DND-41 (cell line): ENCODE measurements around the gene NLRX1.
"Not testable (repeated sequence)": the region's sequence is repeated elsewhere in the genome, so short reads cannot be mapped to it uniquely, and the experiment has no call there.

Experiments
- ATAC-seq: fragments of 200-7000 bp; cut with Tn5 transposase; 3 replicates; pipeline ENCODE4 v1.9.1; 2021; ENCODE audit warnings: low read depth; ENCODE audit not compliant: insufficient read depth
- DNase-seq: peaks from one replicate; pipeline ENCODE4 v3.0.0-alpha.2; 2020
- H2AFZ ChIP-seq: 2 replicates; pipeline ENCODE4 v1.6.0; 2012; ENCODE audit warnings: low read depth, low read length
- H3K27ac ChIP-seq: 2 replicates; pipeline ENCODE4 v1.5.1; 2012; ENCODE audit warnings: low read length, inconsistent platforms
- H3K27me3 ChIP-seq: fragments of 200-600 bp; sonication (generic); 2 replicates; pipeline ENCODE4 v1.6.0; 2012; ENCODE audit warnings: low read length, mild to moderate bottlenecking, inconsistent platforms; ENCODE audit not compliant: insufficient read depth, poor library complexity
- H3K36me3 ChIP-seq: 2 replicates; pipeline ENCODE4 v1.5.1; 2012; ENCODE audit warnings: low read length, inconsistent platforms; ENCODE audit not compliant: insufficient read depth
- H3K4me1 ChIP-seq: 2 replicates; pipeline ENCODE4 v1.5.1; 2012; ENCODE audit warnings: mild to moderate bottlenecking, low read length; ENCODE audit not compliant: insufficient read depth
- H3K4me2 ChIP-seq: 2 replicates; pipeline ENCODE4 v1.6.0; 2012; ENCODE audit warnings: mild to moderate bottlenecking, moderate library complexity, low read length, inconsistent platforms; ENCODE audit not compliant: insufficient read depth
- H3K4me3 ChIP-seq, 2 experiments: fragments of 200-600 bp in 1 of 2; shearing (Covaris generic) in 1 of 2; 2 replicates each; pipeline ENCODE4 v1.5.1; 2012 to 2016; ENCODE audit warnings: inconsistent platforms in 2 of 2, low read length in 2 of 2, mild to moderate bottlenecking in 2 of 2, low read depth in 1 of 2, moderate library complexity in 1 of 2
- H3K79me2 ChIP-seq: 2 replicates; pipeline ENCODE4 v1.6.0; 2012; ENCODE audit warnings: low read length, inconsistent platforms; ENCODE audit not compliant: insufficient read depth
- H3K9ac ChIP-seq: 2 replicates; pipeline ENCODE4 v1.6.0; 2012; ENCODE audit warnings: low read depth, mild to moderate bottlenecking, inconsistent platforms, low read length, moderate library complexity
- H3K9me3 ChIP-seq: 2 replicates; pipeline ENCODE4 v1.5.1; 2012; ENCODE audit warnings: low read length, moderate library complexity, mild to moderate bottlenecking, inconsistent platforms; ENCODE audit not compliant: insufficient read depth, severe bottlenecking
- H4K20me1 ChIP-seq: 2 replicates; pipeline ENCODE4 v1.6.0; 2012; ENCODE audit warnings: low read length; ENCODE audit not compliant: insufficient read depth
- EZH2 ChIP-seq: IDR thresholded peaks from 3 replicates; pipeline ENCODE4 v1.6.1; 2012; ENCODE audit warnings: borderline replicate concordance, low read depth, mild to moderate bottlenecking, moderate library complexity, low read length, inconsistent platforms; ENCODE audit not compliant: severe bottlenecking
- TF ChIP-seq, protein P1 (sequence below): IDR thresholded peaks from 2 replicates; pipeline ENCODE4 v1.5.1; 2012; ENCODE audit warnings: borderline replicate concordance, low read length, moderate library complexity, mild to moderate bottlenecking; ENCODE audit not compliant: poor library complexity, severe bottlenecking; ENCODE audit errors: extremely low read depth

The NLRX1 gene

DNA sequence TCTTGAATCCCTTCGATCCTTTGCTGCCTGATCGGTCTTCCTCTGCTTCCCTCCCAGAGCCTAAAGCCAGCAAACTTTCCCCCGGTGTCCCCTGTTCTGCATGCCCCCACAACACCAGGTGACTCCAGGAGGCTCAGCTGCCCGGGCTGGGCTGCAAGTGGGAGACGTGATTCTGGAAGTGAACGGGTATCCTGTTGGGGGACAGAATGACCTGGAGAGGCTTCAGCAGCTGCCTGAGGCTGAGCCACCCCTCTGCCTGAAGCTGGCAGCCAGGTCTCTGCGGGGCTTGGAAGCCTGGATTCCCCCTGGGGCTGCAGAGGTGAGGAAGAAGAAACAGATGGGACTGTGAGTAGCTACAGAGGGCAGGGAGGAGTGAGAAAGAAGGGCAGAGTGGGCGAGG, 20.4 kb downstream of the NLRX1 start:
- TF ChIP-seq EZH2: no peak
- TF ChIP-seq, protein P1, sequence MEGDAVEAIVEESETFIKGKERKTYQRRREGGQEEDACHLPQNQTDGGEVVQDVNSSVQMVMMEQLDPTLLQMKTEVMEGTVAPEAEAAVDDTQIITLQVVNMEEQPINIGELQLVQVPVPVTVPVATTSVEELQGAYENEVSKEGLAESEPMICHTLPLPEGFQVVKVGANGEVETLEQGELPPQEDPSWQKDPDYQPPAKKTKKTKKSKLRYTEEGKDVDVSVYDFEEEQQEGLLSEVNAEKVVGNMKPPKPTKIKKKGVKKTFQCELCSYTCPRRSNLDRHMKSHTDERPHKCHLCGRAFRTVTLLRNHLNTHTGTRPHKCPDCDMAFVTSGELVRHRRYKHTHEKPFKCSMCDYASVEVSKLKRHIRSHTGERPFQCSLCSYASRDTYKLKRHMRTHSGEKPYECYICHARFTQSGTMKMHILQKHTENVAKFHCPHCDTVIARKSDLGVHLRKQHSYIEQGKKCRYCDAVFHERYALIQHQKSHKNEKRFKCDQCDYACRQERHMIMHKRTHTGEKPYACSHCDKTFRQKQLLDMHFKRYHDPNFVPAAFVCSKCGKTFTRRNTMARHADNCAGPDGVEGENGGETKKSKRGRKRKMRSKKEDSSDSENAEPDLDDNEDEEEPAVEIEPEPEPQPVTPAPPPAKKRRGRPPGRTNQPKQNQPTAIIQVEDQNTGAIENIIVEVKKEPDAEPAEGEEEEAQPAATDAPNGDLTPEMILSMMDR: no peak
- H2AFZ ChIP-seq: no peak overlapping the region
- no peak overlapping the region for H3K4me2 ChIP-seq
- no peaks in the 10 kb centered on the region for H3K4me1 ChIP-seq
- DNase-seq (no peak), ATAC-seq (no peak)
- no peaks in the 10 kb centered on the region for H3K9me3 ChIP-seq
- H3K4me3 ChIP-seq: no peak overlapping the region
- H3K27ac ChIP-seq: no peak overlapping the region
- no peak overlapping the region for H3K9ac ChIP-seq
- no peaks in the 10 kb centered on the region for H3K79me2 ChIP-seq
- H3K36me3 ChIP-seq: no peaks in the 10 kb centered on the region
- H3K27me3 ChIP-seq: no peaks in the 10 kb centered on the region
- H4K20me1 ChIP-seq: no peaks in the 10 kb centered on the region

DNA sequence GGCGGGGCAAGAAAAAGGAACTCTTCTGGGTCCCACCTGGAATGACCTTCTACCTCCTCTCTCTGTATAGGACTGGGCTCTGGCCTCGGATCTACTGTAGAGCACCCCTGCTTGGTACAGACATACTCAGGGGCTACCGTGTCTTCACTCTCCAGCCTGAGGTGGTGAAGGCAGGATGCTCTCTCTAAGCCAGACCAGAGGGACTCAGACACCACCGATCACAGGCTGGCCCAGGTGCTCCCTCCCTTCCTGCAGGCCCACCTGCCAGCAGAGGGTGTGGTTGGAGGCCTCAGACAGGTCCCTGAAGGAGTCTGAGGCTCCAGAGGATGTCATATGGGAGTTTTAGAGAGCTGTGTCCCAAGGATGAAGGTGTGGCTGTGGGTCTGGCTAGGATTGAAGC, 20.9 kb downstream of the NLRX1 start:
- H3K79me2 ChIP-seq: no peaks in the 10 kb centered on the region
- H4K20me1 ChIP-seq: no peaks in the 10 kb centered on the region
- H3K36me3 ChIP-seq: no peaks in the 10 kb centered on the region
- H3K27me3 ChIP-seq: no peaks in the 10 kb centered on the region
- no peaks in the 10 kb centered on the region for H3K9me3 ChIP-seq
- no peak for DNase-seq
- no peak overlapping the region for H3K9ac ChIP-seq
- H3K4me3 ChIP-seq: no peak overlapping the region
- ATAC-seq: no peak
- H3K4me1 ChIP-seq: no peaks in the 10 kb centered on the region
- no peak overlapping the region for H3K4me2 ChIP-seq
- TF ChIP-seq, protein P1: no peak
- TF ChIP-seq EZH2: no peak
- no peak overlapping the region for H2AFZ ChIP-seq
- H3K27ac ChIP-seq: no peak overlapping the region

GRCh38 chr11:119190531-119190930, 22.0 kb downstream of the NLRX1 start:
- H3K79me2 ChIP-seq: no peaks in the 10 kb centered on the region
- H2AFZ ChIP-seq: no peak overlapping the region
- H3K9me3 ChIP-seq: no peaks in the 10 kb centered on the region
- H3K4me3 ChIP-seq: no peak overlapping the region
- no peaks in the 10 kb centered on the region for H3K4me1 ChIP-seq
- H4K20me1 ChIP-seq: no peaks in the 10 kb centered on the region
- no peaks in the 10 kb centered on the region for H3K27me3 ChIP-seq
- no peak overlapping the region for H3K27ac ChIP-seq
- H3K36me3 ChIP-seq: no peaks in the 10 kb centered on the region
- ATAC-seq (no peak), DNase-seq (no peak)
- H3K9ac ChIP-seq: no peak overlapping the region
- TF ChIP-seq EZH2: no peak
- TF ChIP-seq, protein P1: no peak
- H3K4me2 ChIP-seq: no peak overlapping the region

DNA sequence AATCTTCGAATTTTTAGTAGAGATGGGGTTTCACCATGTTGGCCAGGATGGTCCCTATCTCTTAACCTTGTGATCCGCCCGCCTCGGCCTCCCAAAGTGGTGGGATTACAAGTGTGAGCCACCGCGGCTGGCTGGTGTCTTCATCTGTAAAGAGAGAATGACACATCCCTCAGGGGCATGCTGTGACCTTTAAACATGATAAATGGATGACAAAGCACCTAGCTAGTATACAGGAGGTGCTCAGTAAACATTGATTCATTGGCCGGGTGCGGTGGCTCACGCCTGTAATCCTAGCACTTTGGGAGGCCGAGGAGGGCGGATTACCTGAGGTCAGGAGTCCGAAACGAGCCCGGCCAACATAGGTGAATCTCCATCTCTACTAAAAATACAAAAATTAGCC, 22.7 kb downstream of the NLRX1 start:
- not testable (repeated sequence) for H3K9ac ChIP-seq, H3K79me2 ChIP-seq, H2AFZ ChIP-seq, H3K4me2 ChIP-seq, H3K4me3 ChIP-seq, H3K4me1 ChIP-seq, DNase-seq, ATAC-seq, H3K27me3 ChIP-seq, H3K27ac ChIP-seq, H3K9me3 ChIP-seq, H4K20me1 ChIP-seq, H3K36me3 ChIP-seq
